Chondrocyte (in vitro differentiated cells): ENCODE data around the gene SNX19. TPM values are rescaled to one million over a fixed set of nuclear protein-coding genes. Genes with fewer than 3 reads are reported as not detected.
"Not testable (repeated sequence)": the region's sequence is repeated elsewhere in the genome, so short reads cannot be mapped to it uniquely, and the experiment has no call there.

Source experiments
- DNase-seq: peaks from one replicate; pipeline ENCODE4 v3.0.0; 2021; ENCODE audit warnings: mixed read lengths, low spot score
- H3K27ac Mint-ChIP-seq: one replicate; pipeline ENCODE4 v1.8.0; 2021; ENCODE audit warnings: mild to moderate bottlenecking, moderate library complexity, mixed read lengths; ENCODE audit not compliant: unreplicated experiment
- H3K27me3 Mint-ChIP-seq: 2 replicates; pipeline ENCODE4 v1.8.0; 2021; ENCODE audit warnings: low read depth, mixed read lengths
- H3K36me3 Mint-ChIP-seq: 2 replicates; pipeline ENCODE4 v1.8.0; 2021; ENCODE audit warnings: low read depth, mixed read lengths
- H3K4me1 Mint-ChIP-seq: 2 replicates; pipeline ENCODE4 v1.8.0; 2021; ENCODE audit warnings: low read depth, mild to moderate bottlenecking, mixed read lengths
- H3K4me3 Mint-ChIP-seq: one replicate; pipeline ENCODE4 v1.8.0; 2021; ENCODE audit warnings: mild to moderate bottlenecking, moderate library complexity, mixed read lengths; ENCODE audit not compliant: unreplicated experiment
- H3K9me3 Mint-ChIP-seq: 2 replicates; pipeline ENCODE4 v1.8.0; 2021; ENCODE audit warnings: low read depth, mixed read lengths
- total RNA-seq: library from RNA; stranded (reverse); gene quantifications from 3 replicates; pipeline ENCODE4 v1.2.1, GENCODE V29; 2021
- TF ChIP-seq, protein P1 (sequence below): fragments of 200-600 bp; sonication (generic); IDR thresholded peaks from 2 replicates; pipeline ENCODE4 v1.5.0; 2021; ENCODE audit warnings: antibody characterized with exemption, mild to moderate bottlenecking, moderate library complexity

SNX19 gene
- total RNA-seq, 1 donor from 2014 or later: 55.8 TPM

DNA sequence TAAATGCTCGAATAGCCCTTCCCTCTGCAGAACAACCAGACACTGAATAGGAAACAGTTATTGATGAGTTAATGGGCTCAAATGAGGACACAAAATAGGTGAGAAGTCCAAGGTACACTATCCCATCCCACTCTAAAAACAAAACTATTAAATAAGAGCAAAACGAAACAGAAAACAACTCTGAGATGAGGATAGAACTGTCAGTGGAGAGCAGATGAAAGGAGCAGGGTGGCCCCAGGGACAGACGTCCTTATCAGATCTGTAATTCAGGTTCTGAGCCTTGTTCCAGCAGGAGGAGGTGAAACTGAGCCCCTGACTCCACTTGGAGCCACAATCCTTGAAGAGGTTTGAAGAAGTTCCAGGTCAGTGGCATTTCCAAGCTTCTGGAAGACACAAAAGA is 8.5 kb upstream of the SNX19 start:
- TF ChIP-seq, protein P1, sequence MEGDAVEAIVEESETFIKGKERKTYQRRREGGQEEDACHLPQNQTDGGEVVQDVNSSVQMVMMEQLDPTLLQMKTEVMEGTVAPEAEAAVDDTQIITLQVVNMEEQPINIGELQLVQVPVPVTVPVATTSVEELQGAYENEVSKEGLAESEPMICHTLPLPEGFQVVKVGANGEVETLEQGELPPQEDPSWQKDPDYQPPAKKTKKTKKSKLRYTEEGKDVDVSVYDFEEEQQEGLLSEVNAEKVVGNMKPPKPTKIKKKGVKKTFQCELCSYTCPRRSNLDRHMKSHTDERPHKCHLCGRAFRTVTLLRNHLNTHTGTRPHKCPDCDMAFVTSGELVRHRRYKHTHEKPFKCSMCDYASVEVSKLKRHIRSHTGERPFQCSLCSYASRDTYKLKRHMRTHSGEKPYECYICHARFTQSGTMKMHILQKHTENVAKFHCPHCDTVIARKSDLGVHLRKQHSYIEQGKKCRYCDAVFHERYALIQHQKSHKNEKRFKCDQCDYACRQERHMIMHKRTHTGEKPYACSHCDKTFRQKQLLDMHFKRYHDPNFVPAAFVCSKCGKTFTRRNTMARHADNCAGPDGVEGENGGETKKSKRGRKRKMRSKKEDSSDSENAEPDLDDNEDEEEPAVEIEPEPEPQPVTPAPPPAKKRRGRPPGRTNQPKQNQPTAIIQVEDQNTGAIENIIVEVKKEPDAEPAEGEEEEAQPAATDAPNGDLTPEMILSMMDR: no peak
- H3K9me3 Mint-ChIP-seq: no peaks in the 10 kb centered on the region
- H3K36me3 Mint-ChIP-seq: no peaks in the 10 kb centered on the region
- peaks cover 23% of the 10 kb centered on the region for H3K27me3 Mint-ChIP-seq
- H3K4me3 Mint-ChIP-seq: no peak overlapping the region
- no peak for DNase-seq
- no peak overlapping the region for H3K27ac Mint-ChIP-seq
- H3K4me1 Mint-ChIP-seq: no peaks in the 10 kb centered on the region

DNA sequence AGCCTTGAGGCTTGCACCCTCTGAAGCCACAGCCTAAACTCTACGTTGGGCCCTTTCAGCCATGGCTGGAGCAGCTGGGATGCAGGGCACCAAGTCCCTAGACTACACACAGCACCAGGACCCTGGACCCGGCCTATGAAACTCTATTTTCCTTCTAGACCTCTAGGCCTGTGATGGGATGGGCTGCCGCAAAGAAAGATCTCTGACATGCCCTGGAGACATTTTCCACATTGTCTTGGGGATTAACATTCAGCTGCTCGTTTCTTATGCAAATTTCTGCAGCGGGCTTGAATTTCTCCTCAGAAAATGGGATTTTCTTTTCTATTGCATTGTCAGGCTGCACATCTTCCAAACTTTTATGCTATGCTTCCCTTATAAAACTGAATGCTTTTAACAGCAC is 4.3 kb upstream of the SNX19 start:
- not testable (repeated sequence) for H3K27ac Mint-ChIP-seq, H3K4me3 Mint-ChIP-seq, DNase-seq, H3K36me3 Mint-ChIP-seq, H3K9me3 Mint-ChIP-seq
- peaks cover 11% of the 10 kb centered on the region for H3K4me1 Mint-ChIP-seq
- H3K27me3 Mint-ChIP-seq: peaks cover 24% of the 10 kb centered on the region

DNA sequence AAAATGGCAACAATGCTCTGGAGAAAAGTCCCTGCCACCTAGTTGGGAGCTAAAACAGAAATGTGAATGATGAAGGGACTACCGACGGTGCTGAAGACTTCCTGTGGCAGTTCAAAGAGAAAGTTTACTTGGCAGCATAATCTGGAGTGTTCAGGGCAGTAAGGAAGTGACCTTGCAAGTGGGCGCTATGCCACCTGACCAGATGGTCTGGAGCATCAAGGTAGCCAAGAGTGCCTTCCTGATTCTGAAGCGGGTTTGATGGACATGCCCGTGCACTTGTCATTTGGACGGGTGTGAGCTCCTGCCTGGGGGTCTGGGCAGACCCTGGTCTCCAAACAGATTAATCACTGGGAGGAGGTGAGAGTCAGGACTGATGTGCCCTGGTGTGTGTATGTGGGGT is 1.8 kb upstream of the SNX19 start:
- no peak overlapping the region for H3K27ac Mint-ChIP-seq
- DNase-seq: no peak
- no peak overlapping the region for H3K4me3 Mint-ChIP-seq
- H3K9me3 Mint-ChIP-seq: no peaks in the 10 kb centered on the region
- peaks cover 2% of the 10 kb centered on the region for H3K36me3 Mint-ChIP-seq
- peaks cover 19% of the 10 kb centered on the region for H3K27me3 Mint-ChIP-seq
- H3K4me1 Mint-ChIP-seq: peaks cover 26% of the 10 kb centered on the region
- TF ChIP-seq, protein P1: no peak

DNA sequence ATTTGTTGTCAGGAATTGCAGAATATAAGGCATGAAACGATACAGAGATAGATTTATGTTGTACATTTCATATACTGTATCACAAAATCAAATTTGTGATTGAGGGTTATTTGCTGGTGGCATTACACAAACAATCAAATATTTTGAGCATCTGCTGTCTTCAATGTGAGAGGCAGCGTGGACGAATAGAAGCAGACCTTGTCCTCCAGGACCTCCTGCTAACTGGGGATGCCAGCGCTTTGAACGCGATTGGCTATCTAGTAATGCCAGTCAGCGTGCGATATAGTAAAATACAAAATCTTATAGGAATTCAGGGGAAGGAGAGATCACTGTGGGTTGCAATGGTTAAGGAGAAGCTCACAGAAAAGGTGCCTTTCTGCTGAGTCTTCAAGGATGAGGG is 631 bp upstream of the SNX19 start:
- peaks cover 3% of the 10 kb centered on the region for H3K36me3 Mint-ChIP-seq
- DNase-seq: no peak

DNA sequence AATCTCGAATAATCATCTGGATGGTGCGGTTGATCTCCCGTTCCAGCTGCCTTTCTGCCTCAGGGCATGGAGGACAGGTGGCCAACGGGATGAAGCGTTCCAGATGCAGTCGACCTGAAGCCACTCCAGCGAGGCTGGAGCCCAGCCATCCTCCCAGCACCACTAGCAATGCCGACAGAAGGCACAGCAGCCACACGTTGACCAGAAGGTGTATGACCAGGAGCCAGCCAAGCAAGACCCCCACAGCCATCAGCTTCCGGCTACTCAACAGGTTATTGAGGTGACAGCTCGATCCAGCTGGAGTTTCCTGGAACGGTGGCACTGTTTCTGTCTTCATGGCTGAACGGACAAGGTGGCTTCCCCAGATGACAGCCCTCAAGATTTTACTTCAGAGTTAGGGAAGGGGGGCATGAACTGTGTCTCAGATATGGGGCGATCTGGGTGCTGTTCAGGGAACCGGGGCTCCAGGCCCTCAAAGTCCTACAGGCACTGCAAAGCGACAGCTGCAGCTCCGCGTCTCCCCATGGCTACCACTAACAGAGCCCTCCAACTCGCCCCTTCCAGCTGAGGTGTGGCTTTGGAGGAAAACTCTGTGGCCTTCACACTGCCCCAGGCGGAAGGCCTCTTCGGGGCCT is 559 bp downstream of the SNX19 start:
- DNase-seq: no peak
- H3K27me3 Mint-ChIP-seq: peaks cover 8% of the 10 kb centered on the region
- H3K36me3 Mint-ChIP-seq: peaks cover 7% of the 10 kb centered on the region
- TF ChIP-seq, protein P1: no peak
- peaks cover 39% of the 10 kb centered on the region for H3K4me1 Mint-ChIP-seq
- no peaks in the 10 kb centered on the region for H3K9me3 Mint-ChIP-seq
- peak overlapping the region; percentile 78 for H3K4me3 Mint-ChIP-seq
- peak overlapping the region; percentile 59 for H3K27ac Mint-ChIP-seq

More for the DNA sequence above, 631 bp upstream of the SNX19 start:
- TF ChIP-seq, protein P1: no peak
- H3K27me3 Mint-ChIP-seq: peaks cover 19% of the 10 kb centered on the region
- H3K9me3 Mint-ChIP-seq: no peaks in the 10 kb centered on the region
- peaks cover 37% of the 10 kb centered on the region for H3K4me1 Mint-ChIP-seq
- peak overlapping the region; percentile 78 for H3K4me3 Mint-ChIP-seq
- H3K27ac Mint-ChIP-seq: peak overlapping the region; percentile 78

DNA sequence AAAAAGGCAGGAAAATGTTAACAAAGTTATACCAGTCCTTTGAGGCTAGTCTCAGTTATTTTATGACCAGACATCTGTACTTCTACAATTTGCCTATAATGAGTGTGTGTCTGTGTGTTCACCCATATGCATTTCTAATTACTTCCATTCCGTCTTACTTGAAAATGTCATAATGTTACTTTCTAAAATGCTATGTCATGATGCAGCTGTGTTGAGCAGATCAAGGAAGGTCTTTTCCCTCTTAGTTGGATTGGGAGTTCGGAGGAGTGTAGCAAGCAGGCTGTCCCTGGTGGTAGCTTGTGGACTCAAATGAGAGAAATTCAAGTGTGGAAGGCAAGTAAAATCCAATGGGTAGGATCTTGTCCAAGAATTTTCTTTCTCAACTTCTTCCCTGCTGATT is 3.0 kb downstream of the SNX19 start:
- Mint-ChIP-seq H3K9me3 (no peaks in the 10 kb centered on the region), H3K36me3 (peaks cover 14% of the 10 kb centered on the region), H3K4me3 (no peak overlapping the region), H3K4me1 (peaks cover 62% of the 10 kb centered on the region), H3K27ac (no peak overlapping the region), H3K27me3 (no peaks in the 10 kb centered on the region)
- DNase-seq: no peak
- TF ChIP-seq, protein P1: no peak
